Left ventricle myocardium inferior (tissue), 1 donor: ENCODE measurements around the gene GMCL1. TPM values are rescaled to one million over a fixed set of nuclear protein-coding genes. Genes with fewer than 3 reads are reported as not detected.

Experiments used
- DNase-seq: peaks from one replicate; pipeline ENCODE4 v3.0.0-alpha.2; 2020
- H3K27ac ChIP-seq: fragments of 200-600 bp; replicated peaks from 2 replicates; pipeline ENCODE4 v1.8.0; 2021
- H3K27me3 ChIP-seq: fragments of 200-600 bp; 2 replicates; pipeline ENCODE4 v1.8.0; 2021; ENCODE audit warnings: low read depth
- H3K36me3 ChIP-seq: fragments of 200-600 bp; 2 replicates; pipeline ENCODE4 v1.8.0; 2021
- H3K4me1 ChIP-seq: fragments of 200-600 bp; 2 replicates; pipeline ENCODE4 v1.8.0; 2021
- H3K4me3 ChIP-seq: fragments of 200-600 bp; 2 replicates; pipeline ENCODE4 v1.8.0; 2021; ENCODE audit warnings: mild to moderate bottlenecking, moderate library complexity
- H3K9me3 ChIP-seq: fragments of 200-600 bp; replicated peaks from 2 replicates; pipeline ENCODE4 v1.8.0; 2021
- intact Hi-C: fragments of 100-400 bp; cut with micrococcal nuclease; formaldehyde crosslinking; loops from one replicate; pipeline ENCODE4 v1.11.0; 2022
- total RNA-seq: library from RNA; stranded (reverse); fragmentation: NEBNext Ultra II Directional; extraction: Animal tissue kit (Norgen Biotek cat#: 25700); gene quantifications from one replicate; pipeline ENCODE4 v1.2.1, GENCODE V29; 2021
- TF ChIP-seq, protein P1 (sequence below): fragments of 200-600 bp; IDR thresholded peaks from 2 replicates; pipeline ENCODE4 v1.8.0; 2021; ENCODE audit warnings: antibody characterized with exemption, mild to moderate bottlenecking, borderline replicate concordance
- donor health status: DM: no; HTN: yes; CAD: no; lungs with severe emphysema.

The GMCL1 gene
- total RNA-seq, 1 donor from 2014 or later, result 5.3 TPM

DNA sequence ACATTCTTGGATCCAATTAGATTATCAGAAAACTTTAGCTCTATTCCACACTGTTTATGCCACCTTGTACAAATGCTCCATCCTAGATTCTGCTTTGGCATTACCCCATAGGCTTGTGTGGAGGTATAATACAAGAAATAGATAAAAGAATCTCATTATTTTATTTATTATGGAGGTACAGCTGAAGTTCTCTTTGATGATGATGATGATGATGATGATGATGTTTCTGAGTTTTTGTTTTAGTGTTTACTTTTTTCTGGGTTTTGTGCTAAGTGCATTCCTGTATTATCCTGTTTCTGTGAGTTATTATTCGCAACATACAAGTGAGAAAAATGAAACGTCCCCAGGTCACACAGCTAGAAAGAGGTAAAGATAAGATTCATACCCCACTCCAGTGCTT, 44.1 kb upstream of the GMCL1 start:
- intact Hi-C loops, result no loop called here
- peaks cover 12% of the 10 kb centered on the region for H3K4me1 ChIP-seq
- H3K36me3 ChIP-seq, result no peaks in the 10 kb centered on the region
- H3K27ac ChIP-seq, result no peak overlapping the region
- no peaks in the 10 kb centered on the region for H3K9me3 ChIP-seq
- H3K4me3 ChIP-seq, result no peak overlapping the region
- no peak for DNase-seq
- TF ChIP-seq, protein P1, sequence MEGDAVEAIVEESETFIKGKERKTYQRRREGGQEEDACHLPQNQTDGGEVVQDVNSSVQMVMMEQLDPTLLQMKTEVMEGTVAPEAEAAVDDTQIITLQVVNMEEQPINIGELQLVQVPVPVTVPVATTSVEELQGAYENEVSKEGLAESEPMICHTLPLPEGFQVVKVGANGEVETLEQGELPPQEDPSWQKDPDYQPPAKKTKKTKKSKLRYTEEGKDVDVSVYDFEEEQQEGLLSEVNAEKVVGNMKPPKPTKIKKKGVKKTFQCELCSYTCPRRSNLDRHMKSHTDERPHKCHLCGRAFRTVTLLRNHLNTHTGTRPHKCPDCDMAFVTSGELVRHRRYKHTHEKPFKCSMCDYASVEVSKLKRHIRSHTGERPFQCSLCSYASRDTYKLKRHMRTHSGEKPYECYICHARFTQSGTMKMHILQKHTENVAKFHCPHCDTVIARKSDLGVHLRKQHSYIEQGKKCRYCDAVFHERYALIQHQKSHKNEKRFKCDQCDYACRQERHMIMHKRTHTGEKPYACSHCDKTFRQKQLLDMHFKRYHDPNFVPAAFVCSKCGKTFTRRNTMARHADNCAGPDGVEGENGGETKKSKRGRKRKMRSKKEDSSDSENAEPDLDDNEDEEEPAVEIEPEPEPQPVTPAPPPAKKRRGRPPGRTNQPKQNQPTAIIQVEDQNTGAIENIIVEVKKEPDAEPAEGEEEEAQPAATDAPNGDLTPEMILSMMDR, result no peak
- no peaks in the 10 kb centered on the region for H3K27me3 ChIP-seq

DNA sequence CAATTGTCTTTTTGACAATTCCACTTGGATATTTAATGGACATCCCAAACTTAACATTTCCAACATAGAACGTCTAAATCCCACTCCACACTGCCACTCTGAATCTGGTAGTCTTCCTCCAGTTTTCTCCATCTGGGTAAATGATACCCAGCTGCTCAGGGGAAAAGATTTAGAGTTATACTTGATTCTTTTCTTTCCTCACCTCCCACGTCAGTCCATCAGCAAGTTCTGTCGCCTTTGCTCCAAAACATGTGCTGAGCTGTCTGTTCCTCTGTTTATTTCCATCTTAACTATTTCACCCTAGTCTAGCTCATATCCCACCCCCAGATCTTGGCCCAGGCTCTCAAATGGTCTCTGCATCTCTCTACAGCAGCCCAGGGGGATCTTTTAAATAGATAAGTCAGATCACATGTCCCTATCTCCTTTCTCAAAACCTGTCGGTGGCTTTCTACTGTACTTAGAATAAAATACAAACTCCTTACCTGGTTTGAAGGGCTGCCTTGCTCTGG, 43.4 kb upstream of the GMCL1 start:
- H3K4me1 ChIP-seq, result peaks cover 20% of the 10 kb centered on the region
- H3K27ac ChIP-seq, result no peak overlapping the region
- no peaks in the 10 kb centered on the region for H3K36me3 ChIP-seq
- no peaks in the 10 kb centered on the region for H3K9me3 ChIP-seq
- TF ChIP-seq, protein P1, result no peak
- no peaks in the 10 kb centered on the region for H3K27me3 ChIP-seq
- no peak for DNase-seq
- intact Hi-C loops, result no loop called here
- no peak overlapping the region for H3K4me3 ChIP-seq

DNA sequence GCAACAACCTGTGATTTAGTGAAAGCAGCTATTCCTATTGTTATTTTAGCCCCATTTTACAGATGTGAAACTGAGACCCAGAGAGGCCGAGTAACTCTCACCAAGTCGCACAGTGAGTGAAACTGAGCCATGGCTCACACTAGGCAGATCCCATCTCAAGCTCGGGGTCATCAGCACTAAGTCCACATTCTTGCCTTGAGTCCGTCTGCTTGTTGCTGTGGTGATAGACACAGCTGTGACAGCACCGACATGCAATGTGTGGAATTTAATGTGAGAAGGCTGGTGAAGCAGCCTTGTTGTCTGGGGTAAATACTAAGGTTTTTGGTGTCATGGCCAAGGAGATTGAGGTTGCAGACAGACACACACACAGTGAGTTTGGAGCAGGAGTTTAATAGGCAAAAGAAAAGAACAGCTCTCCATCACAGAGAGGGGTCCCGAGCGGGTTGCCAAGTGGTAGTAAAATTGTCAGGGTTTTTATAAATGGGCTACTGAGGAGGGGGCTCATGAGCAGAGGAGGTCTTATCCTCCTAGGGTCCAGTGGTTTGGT, 40.2 kb upstream of the GMCL1 start:
- TF ChIP-seq, protein P1, result no peak
- Histone ChIP-seq H3K27ac (peak overlapping the region; percentile 63), H3K9me3 (no peaks in the 10 kb centered on the region), H3K4me3 (no peak overlapping the region), H3K36me3 (no peaks in the 10 kb centered on the region), H3K4me1 (peaks cover 24% of the 10 kb centered on the region), H3K27me3 (no peaks in the 10 kb centered on the region)
- intact Hi-C loops, result no loop called here
- no peak for DNase-seq

DNA sequence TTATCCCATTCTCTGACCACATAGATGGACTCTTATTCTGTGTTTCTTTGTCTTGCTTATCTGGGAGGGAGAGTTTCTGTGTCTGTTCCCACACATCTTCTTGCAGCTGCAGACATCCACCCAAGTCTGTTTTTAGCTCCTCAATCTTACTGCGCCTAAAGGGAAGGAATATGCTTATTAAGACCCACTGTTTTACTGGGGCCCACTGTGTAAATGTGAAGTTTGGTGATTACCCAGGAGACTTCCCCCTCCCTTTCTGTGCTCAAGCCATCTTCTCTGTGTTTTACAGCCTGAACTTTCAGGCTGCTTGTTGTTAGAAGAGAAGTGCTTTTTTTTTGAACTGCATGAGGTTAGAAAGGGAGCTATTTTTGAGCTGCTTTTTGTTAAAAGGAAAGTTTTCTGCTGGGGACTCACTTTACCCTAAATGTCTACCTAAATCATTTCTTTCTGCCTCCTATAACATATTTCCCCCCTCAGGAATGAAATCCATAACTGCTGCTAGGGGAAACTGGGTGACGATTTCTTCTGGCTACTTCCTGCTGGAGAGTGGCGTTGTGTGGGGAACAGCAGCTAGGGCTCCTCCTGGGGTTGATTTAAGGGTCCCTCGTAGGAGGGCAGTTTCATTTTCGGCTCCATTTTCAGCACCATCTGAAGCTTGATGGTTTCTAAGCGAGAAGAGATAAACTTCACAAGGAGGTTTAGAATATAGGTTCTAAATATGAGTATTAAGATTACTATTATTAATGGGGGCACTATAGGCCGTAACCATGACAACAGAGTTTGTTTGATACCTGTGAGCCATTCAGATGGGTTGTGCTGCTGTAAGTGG, 39.5 kb upstream of the GMCL1 start:
- H3K27ac ChIP-seq, result peak overlapping the region; percentile 63
- intact Hi-C loops, result no loop called here
- H3K9me3 ChIP-seq, result no peaks in the 10 kb centered on the region
- peak overlapping the region; percentile 16 for H3K4me3 ChIP-seq
- peaks cover 24% of the 10 kb centered on the region for H3K4me1 ChIP-seq
- no peak for DNase-seq
- H3K27me3 ChIP-seq, result no peaks in the 10 kb centered on the region
- H3K36me3 ChIP-seq, result no peaks in the 10 kb centered on the region
- TF ChIP-seq, protein P1, result no peak

DNA sequence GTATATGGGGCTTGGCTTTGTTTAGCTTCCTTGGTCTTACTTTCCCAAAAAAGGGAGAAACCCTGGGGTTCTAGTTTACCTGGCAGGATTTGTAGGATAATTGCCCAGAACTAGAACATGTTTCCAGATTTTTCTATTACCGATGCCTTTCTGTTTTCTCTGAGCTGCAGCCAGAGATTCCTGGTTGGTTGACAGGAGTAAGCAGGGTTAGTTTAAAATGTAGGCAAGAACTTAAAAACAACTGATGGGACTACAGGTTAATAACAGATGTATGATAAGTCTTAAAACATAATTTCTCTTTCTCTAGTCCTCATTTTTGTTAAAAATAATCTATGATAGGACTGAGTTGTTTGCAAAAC, 38.9 kb upstream of the GMCL1 start:
- peak overlapping the region; percentile 63 for H3K27ac ChIP-seq
- no peak for DNase-seq
- TF ChIP-seq, protein P1, result no peak
- intact Hi-C loops, result no loop called here
- H3K4me3 ChIP-seq, result peak overlapping the region; percentile 16
- no peaks in the 10 kb centered on the region for H3K36me3 ChIP-seq
- no peaks in the 10 kb centered on the region for H3K9me3 ChIP-seq
- no peaks in the 10 kb centered on the region for H3K27me3 ChIP-seq
- peaks cover 24% of the 10 kb centered on the region for H3K4me1 ChIP-seq
